Neural cell (in vitro differentiated cells): ENCODE results near the gene RAD51B. TPM values are rescaled to one million over a fixed set of nuclear protein-coding genes. Genes with fewer than 3 reads are reported as not detected.

Experiments
- H2AFZ ChIP-seq: fragments of 200-600, 300-800 bp; sonication (generic), shearing (Covaris generic); 2 replicates; pipeline ENCODE4 v1.6.0; 2014; ENCODE audit warnings: low read depth, mild to moderate bottlenecking, antibody characterized with exemption, low read length, moderate library complexity
- H3F3A ChIP-seq: fragments of 200-600 bp; shearing (Covaris generic); 2 replicates; pipeline ENCODE4 v1.6.1; 2016; ENCODE audit warnings: mild to moderate bottlenecking, moderate library complexity, mixed read lengths, antibody characterized with exemption, low read length; ENCODE audit not compliant: insufficient read depth, poor library complexity, severe bottlenecking
- H3K27ac ChIP-seq: fragments of 200-600, 300-800 bp; sonication (generic), shearing (Covaris generic); 2 replicates; pipeline ENCODE4 v1.5.1; 2014; ENCODE audit warnings: mild to moderate bottlenecking, low read length, moderate library complexity
- H3K27me3 ChIP-seq: fragments of 300-800, 200-600 bp; sonication (generic), shearing (Covaris generic); 2 replicates; pipeline ENCODE4 v1.6.0; 2014; ENCODE audit warnings: mild to moderate bottlenecking, low read depth, low read length, moderate library complexity; ENCODE audit not compliant: insufficient read depth
- H3K36me3 ChIP-seq: fragments of 300-800, 200-600 bp; sonication (generic), shearing (Covaris generic); 2 replicates; pipeline ENCODE4 v1.5.1; 2014; ENCODE audit warnings: mild to moderate bottlenecking, antibody characterized with exemption, low read length, moderate library complexity; ENCODE audit not compliant: insufficient read depth
- H3K4me2 ChIP-seq: fragments of 300-800, 200-600 bp; sonication (generic), shearing (Covaris generic); 2 replicates; pipeline ENCODE4 v1.6.0; 2014; ENCODE audit warnings: mild to moderate bottlenecking, low read length
- H3K4me3 ChIP-seq: fragments of 300-800, 200-600 bp; sonication (generic), shearing (Covaris generic); 2 replicates; pipeline ENCODE4 v1.5.1; 2014; ENCODE audit warnings: mild to moderate bottlenecking, low read length, moderate library complexity
- H3K79me2 ChIP-seq: fragments of 200-600 bp; shearing (Covaris generic); replicated peaks from 2 replicates; pipeline ENCODE4 v1.6.0; 2014; ENCODE audit warnings: mild to moderate bottlenecking, low read length, moderate library complexity; ENCODE audit not compliant: insufficient read depth
- H3K9ac ChIP-seq: fragments of 300-800, 200-600 bp; sonication (generic), shearing (Covaris generic); 2 replicates; pipeline ENCODE4 v1.6.1; 2016; ENCODE audit warnings: mild to moderate bottlenecking, low read length, mixed read lengths
- H3K9me2 ChIP-seq: fragments of 200-600 bp; shearing (Covaris generic); 2 replicates; pipeline ENCODE4 v1.6.1; 2016; ENCODE audit warnings: mild to moderate bottlenecking, low read length, mixed read lengths; ENCODE audit not compliant: insufficient read depth
- H3K9me3 ChIP-seq: fragments of 200-600, 300-800 bp; sonication (generic), shearing (Covaris generic); 2 replicates; pipeline ENCODE4 v1.6.1; 2016; ENCODE audit warnings: mild to moderate bottlenecking, mixed run types, low read length, moderate library complexity, mixed read lengths
- H4K20me1 ChIP-seq: fragments of 200-600 bp; shearing (Covaris generic); 2 replicates; pipeline ENCODE4 v1.6.1; 2016; ENCODE audit warnings: mild to moderate bottlenecking, mixed run types; ENCODE audit not compliant: insufficient read depth
- CTCF ChIP-seq: fragments of 450-650 bp; IDR thresholded peaks from 2 replicates; pipeline ENCODE4 v1.5.1; 2014; ENCODE audit warnings: antibody characterized with exemption, mild to moderate bottlenecking, moderate library complexity; ENCODE audit not compliant: poor library complexity, severe bottlenecking
- EP300 ChIP-seq: fragments of 450-650 bp; conservative IDR thresholded peaks from 2 replicates; pipeline ENCODE4 v1.6.1; 2014; ENCODE audit warnings: antibody characterized with exemption, mild to moderate bottlenecking, moderate library complexity; ENCODE audit not compliant: poor library complexity, severe bottlenecking
- EZH2 ChIP-seq: fragments of 200-600, 300-800 bp; shearing (Covaris generic), sonication (generic); IDR thresholded peaks from 2 replicates; pipeline ENCODE4 v1.6.1; 2014; ENCODE audit warnings: antibody characterized with exemption, low read length, borderline replicate concordance, mild to moderate bottlenecking; ENCODE audit not compliant: insufficient read depth, poor library complexity, severe bottlenecking
- MXI1 ChIP-seq: fragments of 450-650 bp; conservative IDR thresholded peaks from 2 replicates; pipeline ENCODE4 v1.6.1; 2014; ENCODE audit warnings: antibody characterized with exemption, mild to moderate bottlenecking; ENCODE audit not compliant: poor library complexity, severe bottlenecking
- POLR2AphosphoS5 ChIP-seq: IDR thresholded peaks from 2 replicates; pipeline ENCODE4 v1.6.1; 2012
- RAD21 ChIP-seq: fragments of 450-650 bp; conservative IDR thresholded peaks from 2 replicates; pipeline ENCODE4 v1.6.1; 2014; ENCODE audit warnings: antibody characterized with exemption, mild to moderate bottlenecking, moderate library complexity
- REST ChIP-seq: IDR thresholded peaks from 2 replicates; pipeline ENCODE4 v1.6.1; 2012; ENCODE audit warnings: borderline replicate concordance
- SMC3 ChIP-seq: fragments of 450-650 bp; conservative IDR thresholded peaks from 2 replicates; pipeline ENCODE4 v1.6.1; 2014; ENCODE audit warnings: antibody characterized with exemption, mild to moderate bottlenecking, moderate library complexity; ENCODE audit not compliant: poor library complexity
- TAF1 ChIP-seq: IDR thresholded peaks from 2 replicates; pipeline ENCODE4 v1.6.1; 2012; ENCODE audit warnings: low read depth
- polyA plus RNA-seq: library from polyadenylated mRNA; depleted of rRNA; stranded (reverse); fragments of >200 nt; gene quantifications from 2 replicates; pipeline ENCODE4 v1.2.3, GENCODE V29; 2014

Gene RAD51B
- polyA plus RNA-seq, 1 donor from 2014 or later = 3.1 TPM

GRCh38 chr14:68442828-68443629 is 623.5 kb downstream of the RAD51B start:
- Histone ChIP-seq H3K9me2 (no peaks in the 10 kb centered on the region), H3K27ac (no peak overlapping the region), H3K79me2 (no peaks in the 10 kb centered on the region), H3K9me3 (no peaks in the 10 kb centered on the region), H4K20me1 (no peaks in the 10 kb centered on the region), H3K9ac (no peak overlapping the region), H3K36me3 (no peaks in the 10 kb centered on the region), H3K27me3 (no peaks in the 10 kb centered on the region), H2AFZ (no peak overlapping the region), H3K4me3 (no peak overlapping the region), H3F3A (no peaks in the 10 kb centered on the region), H3K4me2 (no peak overlapping the region)
- TF ChIP-seq POLR2AphosphoS5 (no peak), TAF1 (no peak), SMC3 (no peak), MXI1 (no peak), REST (no peak), RAD21 (no peak), EP300 (no peak), CTCF (no peak)

- H3K27ac ChIP-seq = no peak overlapping the region
- no peaks in the 10 kb centered on the region for H3F3A ChIP-seq
- H3K79me2 ChIP-seq = no peaks in the 10 kb centered on the region
- TF ChIP-seq RAD21 (no peak), EP300 (no peak), CTCF (no peak), SMC3 (no peak), MXI1 (no peak), POLR2AphosphoS5 (no peak), REST (no peak), TAF1 (no peak), EZH2 (no peak)
- no peak overlapping the region for H3K9ac ChIP-seq
- H4K20me1 ChIP-seq = no peaks in the 10 kb centered on the region
- H3K4me2 ChIP-seq = no peak overlapping the region
- H3K4me3 ChIP-seq = no peak overlapping the region
- H3K9me2 ChIP-seq = no peaks in the 10 kb centered on the region
- no peaks in the 10 kb centered on the region for H3K27me3 ChIP-seq
- no peaks in the 10 kb centered on the region for H3K36me3 ChIP-seq
- no peak overlapping the region for H2AFZ ChIP-seq
- H3K9me3 ChIP-seq = no peaks in the 10 kb centered on the region
These were observed 625.0 kb downstream of the RAD51B start for GRCh38 chr14:68444449-68445168.
